OCI-LY1 (cell line): Measurements from ENCODE around the gene FAM81A.

Experiments used
- EZH2 ChIP-seq: fragments of 200-600 bp; sonication (generic), shearing (Covaris generic); IDR thresholded peaks from 2 replicates; pipeline ENCODE4 v1.8.0; 2017; ENCODE audit warnings: borderline replicate concordance, mixed run types, mild to moderate bottlenecking, antibody characterized with exemption, low read length, moderate library complexity, mixed read lengths
- TF ChIP-seq, protein P1 (sequence below): fragments of 200-600 bp; sonication (generic), shearing (Covaris generic); IDR thresholded peaks from 2 replicates; pipeline ENCODE4 v1.5.1; 2017; ENCODE audit warnings: mild to moderate bottlenecking, antibody characterized with exemption, low read length, moderate library complexity, mixed read lengths

DNA sequence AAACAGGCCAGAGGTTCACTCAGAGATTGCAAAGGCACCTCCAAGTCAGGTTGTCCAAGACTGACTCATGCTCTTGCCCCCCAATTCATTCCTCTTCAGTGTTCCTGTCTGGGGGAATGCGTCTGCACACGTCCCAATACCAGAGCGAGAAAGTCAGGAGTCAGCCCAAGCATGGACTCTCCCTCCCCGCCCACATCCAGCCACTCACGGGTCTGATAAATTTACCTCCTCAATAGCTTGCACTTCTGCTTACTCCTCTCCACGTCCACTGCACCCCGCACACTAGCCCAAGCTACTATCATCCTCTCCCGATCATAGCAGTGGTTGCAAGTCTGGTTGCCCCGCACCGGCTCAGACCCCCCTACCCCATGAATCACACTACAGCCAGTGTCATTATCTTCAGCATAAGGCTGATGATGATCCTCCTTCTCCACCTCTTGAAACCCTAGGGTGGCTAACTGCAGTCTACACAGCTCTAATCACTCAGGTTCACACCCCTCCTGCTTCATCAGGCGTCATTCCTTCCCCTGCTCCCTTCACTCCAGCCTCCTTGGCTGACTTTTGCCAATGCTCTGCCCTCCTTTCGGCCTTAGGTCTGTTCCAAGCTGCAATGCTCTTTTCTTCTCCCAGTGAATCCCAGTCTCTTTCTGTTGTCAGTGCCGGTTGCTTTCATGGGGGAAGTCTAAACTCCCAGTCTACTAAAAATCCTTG, 37.7 kb upstream of the FAM81A start:
- TF ChIP-seq, protein P1, sequence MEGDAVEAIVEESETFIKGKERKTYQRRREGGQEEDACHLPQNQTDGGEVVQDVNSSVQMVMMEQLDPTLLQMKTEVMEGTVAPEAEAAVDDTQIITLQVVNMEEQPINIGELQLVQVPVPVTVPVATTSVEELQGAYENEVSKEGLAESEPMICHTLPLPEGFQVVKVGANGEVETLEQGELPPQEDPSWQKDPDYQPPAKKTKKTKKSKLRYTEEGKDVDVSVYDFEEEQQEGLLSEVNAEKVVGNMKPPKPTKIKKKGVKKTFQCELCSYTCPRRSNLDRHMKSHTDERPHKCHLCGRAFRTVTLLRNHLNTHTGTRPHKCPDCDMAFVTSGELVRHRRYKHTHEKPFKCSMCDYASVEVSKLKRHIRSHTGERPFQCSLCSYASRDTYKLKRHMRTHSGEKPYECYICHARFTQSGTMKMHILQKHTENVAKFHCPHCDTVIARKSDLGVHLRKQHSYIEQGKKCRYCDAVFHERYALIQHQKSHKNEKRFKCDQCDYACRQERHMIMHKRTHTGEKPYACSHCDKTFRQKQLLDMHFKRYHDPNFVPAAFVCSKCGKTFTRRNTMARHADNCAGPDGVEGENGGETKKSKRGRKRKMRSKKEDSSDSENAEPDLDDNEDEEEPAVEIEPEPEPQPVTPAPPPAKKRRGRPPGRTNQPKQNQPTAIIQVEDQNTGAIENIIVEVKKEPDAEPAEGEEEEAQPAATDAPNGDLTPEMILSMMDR: no peak
- no peak for TF ChIP-seq EZH2
